A549 (cell line): ENCODE results near the gene MAGI2. TPM values are rescaled to one million over a fixed set of nuclear protein-coding genes. Genes with fewer than 3 reads are reported as not detected.

ENCODE experiments used
- ATAC-seq, 2 experiments: fragments of 200-7000 bp in 1 of 2; fragments of >200 bp in 1 of 2; cut with Nextera tagmentation in 1 of 2; cut with Tn5 transposase in 1 of 2; 3 replicates each; pipeline versions ENCODE4 v1.8.0 to v1.9.1; 2018 to 2020; ENCODE audit warnings: mild to moderate bottlenecking in 1 of 2, moderate library complexity in 1 of 2
- CTCF ChIA-PET: fragments of 300-600 bp; sonication (Branson Sonifier 250); formaldehyde crosslinking; extraction: SDS; loops from one replicate; lab custom pipeline; 2021; ENCODE audit warnings: antibody characterized with exemption, inconsistent platforms; lab: Yijun Ruan, JAX
- POLR2A ChIA-PET: fragments of 350-600 bp; formaldehyde crosslinking; extraction: SDS; loops from one replicate; lab custom pipeline; 2021; ENCODE audit warnings: antibody characterized with exemption, inconsistent platforms; lab: Yijun Ruan, JAX
- DNase-seq, 2 experiments: peaks; one replicate each; pipeline versions ENCODE4 v3.0.0 to v3.0.0-alpha.2; 2011 to 2016; ENCODE audit warnings: low read depth in 1 of 2, low spot score in 1 of 2
- FAIRE-seq: peaks from 2 replicates; lab custom pipeline; 2011; peaks lifted over from hg19 to GRCh38; lab: Jason Lieb, UNC
- H3K27ac ChIP-seq, 2 experiments: fragments of >200 bp; sonication (Bioruptor Twin); formaldehyde crosslinking; 3 replicates each; pipeline ENCODE4 v1.5.1; 2016 to 2017
- H3K4me1 ChIP-seq: fragments of >200 bp; sonication (Bioruptor Twin); formaldehyde crosslinking; 3 replicates; pipeline ENCODE4 v1.6.1; 2016
- H3K4me2 ChIP-seq: fragments of >200 bp; sonication (Bioruptor Twin); formaldehyde crosslinking; 3 replicates; pipeline ENCODE4 v1.6.1; 2016
- H3K4me3 ChIP-seq: fragments of >200 bp; sonication (Bioruptor Twin); formaldehyde crosslinking; 3 replicates; pipeline ENCODE4 v1.5.1; 2016
- H3K9me3 ChIP-seq: fragments of >200 bp; sonication (Bioruptor Twin); formaldehyde crosslinking; 3 replicates; pipeline ENCODE4 v1.6.1; 2016
- CBX8 ChIP-seq: fragments of 200-600 bp; sonication (generic); IDR thresholded peaks from 2 replicates; pipeline ENCODE4 v1.6.1; 2016
- EHF ChIP-seq: fragments of 250-450 bp; sonication (Bioruptor Pico); IDR thresholded peaks from 2 replicates; pipeline ENCODE4 v1.5.0; 2020; ENCODE audit warnings: mild to moderate bottlenecking
- EHMT2 ChIP-seq: fragments of 200-600 bp; sonication (generic); IDR thresholded peaks from 2 replicates; pipeline ENCODE4 v1.6.1; 2016; ENCODE audit warnings: antibody characterized with exemption, low read depth, mild to moderate bottlenecking, moderate library complexity
- ESRRA ChIP-seq: fragments of 150-350 bp; IDR thresholded peaks from 2 replicates; pipeline ENCODE4 v1.6.1; 2014; ENCODE audit warnings: mild to moderate bottlenecking, low read length, borderline replicate concordance
- FOSB ChIP-seq: fragments of 250-450 bp; sonication (Bioruptor Pico); IDR thresholded peaks from 2 replicates; pipeline ENCODE4 v1.5.0; 2020; ENCODE audit warnings: mild to moderate bottlenecking, moderate library complexity
- HDAC2 ChIP-seq: fragments of 200-600 bp; sonication (generic); IDR thresholded peaks from 2 replicates; pipeline ENCODE4 v1.6.1; 2016
- JUN ChIP-seq, 2 experiments: fragments of >200 bp; sonication (Bioruptor Twin); formaldehyde crosslinking; IDR thresholded peaks; 2 replicates in 1 of 2; 3 replicates in 1 of 2; pipeline ENCODE4 v1.6.1; 2016 to 2017
- MAZ ChIP-seq: fragments of 150-350 bp; IDR thresholded peaks from 2 replicates; pipeline ENCODE4 v1.6.1; 2014; ENCODE audit warnings: antibody characterized with exemption, low read depth, low read length, borderline replicate concordance
- NPAS2 ChIP-seq: fragments of 250-450 bp; sonication (Bioruptor Pico); IDR thresholded peaks from 2 replicates; pipeline ENCODE4 v1.8.0; 2022; ENCODE audit warnings: mild to moderate bottlenecking, moderate library complexity, borderline replicate concordance
- NR3C1 ChIP-seq: fragments of >200 bp; sonication (Bioruptor Twin); formaldehyde crosslinking; IDR thresholded peaks from 3 replicates; pipeline ENCODE4 v1.6.1; 2017
- POLR2A ChIP-seq: IDR thresholded peaks from 2 replicates; pipeline ENCODE4 v1.6.1; 2012; ENCODE audit warnings: mild to moderate bottlenecking, low read length
- RARB ChIP-seq: fragments of 250-450 bp; sonication (Bioruptor Pico); IDR thresholded peaks from 2 replicates; pipeline ENCODE4 v1.8.0; 2021; ENCODE audit warnings: mild to moderate bottlenecking, moderate library complexity
- RCOR1 ChIP-seq: fragments of 150-350 bp; IDR thresholded peaks from 2 replicates; pipeline ENCODE4 v1.6.1; 2014; ENCODE audit warnings: antibody characterized with exemption, low read length, low read depth
- RFX5 ChIP-seq: fragments of 450-650 bp; IDR thresholded peaks from 2 replicates; pipeline ENCODE4 v1.7.1; 2014; ENCODE audit warnings: antibody characterized with exemption, mild to moderate bottlenecking, moderate library complexity
- SMC3 ChIP-seq: fragments of >200 bp; sonication (Bioruptor Twin); formaldehyde crosslinking; IDR thresholded peaks from 3 replicates; pipeline ENCODE4 v1.6.1; 2018; ENCODE audit warnings: inconsistent platforms
- TFCP2L1 ChIP-seq: fragments of 250-450 bp; sonication (Bioruptor Pico); IDR thresholded peaks from 2 replicates; pipeline ENCODE4 v1.5.0; 2021; ENCODE audit warnings: mild to moderate bottlenecking
- TP53 ChIP-seq: fragments of 250-450 bp; sonication (Bioruptor Pico); IDR thresholded peaks from 2 replicates; pipeline ENCODE4 v1.5.0; 2021; ENCODE audit warnings: mild to moderate bottlenecking, moderate library complexity
- ZFP36 ChIP-seq: fragments of 450-650 bp; IDR thresholded peaks from 2 replicates; pipeline ENCODE4 v1.6.1; 2014; ENCODE audit warnings: borderline replicate concordance; ENCODE audit not compliant: partially characterized antibody
- ZNF302 ChIP-seq: fragments of 250-450 bp; sonication (Bioruptor Pico); IDR thresholded peaks from 2 replicates; pipeline ENCODE4 v1.9.0; 2021; ENCODE audit warnings: inconsistent platforms, mild to moderate bottlenecking, moderate library complexity
- WGBS: methylation state at CpG from one replicate; pipeline ENCODE4 v1.1.6; 2017; ENCODE audit errors: missing lambda C conversion rate; 5-methylcytosine and 5-hydroxymethylcytosine counted together
- polyA plus RNA-seq, 4 experiments: library from polyadenylated mRNA; depleted of rRNA in 3 of 4; stranded (reverse); fragments of >200 nt; fragmentation: RNase III in 1 of 4; extraction: RNeasy Plus Mini Kit Qiagen cat#74134 plus additional on column Dnase treatment in 1 of 4; gene quantifications; 2 replicates in 3 of 4; 3 replicates in 1 of 4; pipeline ENCODE4 v1.2.3, GENCODE V29; 2011 to 2017
- TF ChIP-seq, protein P1 (sequence below): IDR thresholded peaks from 2 replicates; pipeline ENCODE4 v1.6.1; 2012; ENCODE audit warnings: low read depth, borderline replicate concordance
- TF ChIP-seq, protein P2 (sequence below): IDR thresholded peaks from 2 replicates; pipeline ENCODE4 v1.6.1; 2012
- TF ChIP-seq, protein P3 (sequence below): fragments of 200-600 bp; sonication (generic); IDR thresholded peaks from 2 replicates; pipeline ENCODE4 v1.6.1; 2016; ENCODE audit warnings: antibody characterized with exemption, mild to moderate bottlenecking, moderate library complexity
- TF ChIP-seq, protein P4 (sequence below): fragments of 450-650 bp; IDR thresholded peaks from 2 replicates; pipeline ENCODE4 v1.6.1; 2014; ENCODE audit warnings: antibody characterized with exemption
- TF ChIP-seq, protein P5 (sequence below): fragments of >200 bp; sonication (Bioruptor Twin); formaldehyde crosslinking; IDR thresholded peaks from 3 replicates; pipeline ENCODE4 v1.6.1; 2016
- TF ChIP-seq, protein P6 (sequence below): fragments of >200 bp; sonication (Bioruptor Twin); formaldehyde crosslinking; IDR thresholded peaks from 3 replicates; pipeline ENCODE4 v1.5.1; 2016
- TF ChIP-seq, protein P7 (sequence below): fragments of 250-450 bp; sonication (Bioruptor Pico); IDR thresholded peaks from 2 replicates; pipeline ENCODE4 v1.5.0; 2020; ENCODE audit warnings: low read depth, mild to moderate bottlenecking, moderate library complexity

Gene MAGI2
- polyA plus RNA-seq, 2 of the 4 experiments (the other 2 are of a cell fraction), result 0.48 to 0.81 TPM

DNA sequence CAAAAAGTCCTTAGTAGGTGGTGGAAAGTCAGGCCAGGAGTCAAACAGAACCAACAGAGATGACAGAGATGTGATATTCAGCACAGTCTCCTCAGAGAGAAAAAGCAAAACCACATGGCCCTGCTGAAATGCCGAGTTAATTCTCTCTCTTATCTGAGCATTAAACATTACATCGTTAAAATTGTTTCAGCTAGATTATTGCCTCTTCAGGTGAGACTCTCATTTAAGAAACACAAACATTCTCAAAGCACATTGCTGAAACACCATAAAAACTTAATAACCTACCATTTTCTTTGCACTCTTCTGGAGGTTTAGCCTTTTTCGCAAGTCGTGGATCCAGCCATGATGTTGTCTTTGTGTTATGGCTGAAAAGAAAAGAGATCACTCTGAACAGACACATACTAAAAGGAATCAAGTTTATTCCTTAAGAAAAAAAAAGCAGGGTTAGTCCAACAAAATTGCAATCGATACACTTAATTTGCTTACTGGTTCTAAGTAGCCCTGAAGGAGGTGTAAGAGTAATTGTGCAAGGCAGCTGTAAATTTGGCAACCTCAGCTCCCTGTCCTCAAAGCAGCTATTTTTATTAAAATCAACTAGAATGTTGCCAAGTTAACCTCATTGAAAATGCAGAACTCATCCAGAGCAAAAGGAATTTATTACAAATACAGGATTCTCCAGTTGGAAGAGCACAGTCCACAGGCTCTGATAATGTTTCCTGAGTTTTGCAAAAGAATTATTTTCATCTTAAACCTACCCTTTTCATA is 963.8 kb downstream of the MAGI2 start:
- no peaks in the 10 kb centered on the region for H3K9me3 ChIP-seq
- no peak overlapping the region for H3K4me2 ChIP-seq
- no peak for TF ChIP-seq SMC3
- TF ChIP-seq TFCP2L1, result no peak
- TF ChIP-seq POLR2A, result no peak
- TF ChIP-seq EHMT2, result no peak
- ChIA-PET CTCF (no interaction called here), POLR2A (no interaction called here)
- no peaks in the 10 kb centered on the region for H3K4me1 ChIP-seq
- DNase-seq (no peak), ATAC-seq (no peak), FAIRE-seq (no peak)
- H3K4me3 ChIP-seq, result no peak overlapping the region
- H3K27ac ChIP-seq, result no peak overlapping the region
- WGBS, result 23% methylated on average over 5 of the region's 5 CpGs

DNA sequence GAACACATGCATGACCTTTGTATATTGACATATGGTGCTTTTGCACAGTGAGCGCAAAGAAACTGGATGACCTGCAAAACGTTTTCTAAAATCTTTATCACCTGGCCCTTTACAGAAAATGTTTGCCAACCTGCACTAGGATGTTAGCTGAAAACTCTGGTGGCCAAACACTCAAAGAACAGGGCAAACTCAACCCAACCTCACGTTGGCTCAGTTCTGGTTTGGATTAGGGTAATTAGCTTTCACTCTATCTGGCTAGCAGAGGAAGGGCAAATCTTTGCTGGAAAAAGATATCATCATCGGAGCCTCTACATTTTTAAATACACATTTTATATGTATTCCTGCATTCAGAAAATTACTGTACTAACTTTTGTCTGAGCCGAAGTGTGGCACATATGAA is 966.0 kb downstream of the MAGI2 start:
- Histone ChIP-seq H3K27ac (no peak overlapping the region), H3K4me3 (no peak overlapping the region), H3K9me3 (no peaks in the 10 kb centered on the region), H3K4me2 (no peak overlapping the region), H3K4me1 (no peaks in the 10 kb centered on the region)
- CTCF ChIA-PET, result interaction anchor here (1.0 kb wide), 1 partner anchor 13 kb away, joined by 3 read pairs; no protein-coding TSS in a partner anchor
- ATAC-seq (no peak), FAIRE-seq (no peak), DNase-seq (no peak)
- 16% methylated on average over 5 of the region's 5 CpGs for WGBS
- POLR2A ChIA-PET, result no interaction called here
- TF ChIP-seq, protein P1, sequence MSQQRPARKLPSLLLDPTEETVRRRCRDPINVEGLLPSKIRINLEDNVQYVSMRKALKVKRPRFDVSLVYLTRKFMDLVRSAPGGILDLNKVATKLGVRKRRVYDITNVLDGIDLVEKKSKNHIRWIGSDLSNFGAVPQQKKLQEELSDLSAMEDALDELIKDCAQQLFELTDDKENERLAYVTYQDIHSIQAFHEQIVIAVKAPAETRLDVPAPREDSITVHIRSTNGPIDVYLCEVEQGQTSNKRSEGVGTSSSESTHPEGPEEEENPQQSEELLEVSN, result no peak
- TF ChIP-seq, protein P2, sequence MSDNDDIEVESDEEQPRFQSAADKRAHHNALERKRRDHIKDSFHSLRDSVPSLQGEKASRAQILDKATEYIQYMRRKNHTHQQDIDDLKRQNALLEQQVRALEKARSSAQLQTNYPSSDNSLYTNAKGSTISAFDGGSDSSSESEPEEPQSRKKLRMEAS, result no peak
- no peak for TF ChIP-seq JUN (IDR thresholded peaks at IDR 0.05)
- no peak for TF ChIP-seq NPAS2
- TF ChIP-seq POLR2A, result no peak
- TF ChIP-seq RARB (CRISPR knock-in tag), result no peak
- TF ChIP-seq NR3C1, result no peak
- no peak for TF ChIP-seq SMC3
- no peak for TF ChIP-seq HDAC2
- TF ChIP-seq, protein P3, sequence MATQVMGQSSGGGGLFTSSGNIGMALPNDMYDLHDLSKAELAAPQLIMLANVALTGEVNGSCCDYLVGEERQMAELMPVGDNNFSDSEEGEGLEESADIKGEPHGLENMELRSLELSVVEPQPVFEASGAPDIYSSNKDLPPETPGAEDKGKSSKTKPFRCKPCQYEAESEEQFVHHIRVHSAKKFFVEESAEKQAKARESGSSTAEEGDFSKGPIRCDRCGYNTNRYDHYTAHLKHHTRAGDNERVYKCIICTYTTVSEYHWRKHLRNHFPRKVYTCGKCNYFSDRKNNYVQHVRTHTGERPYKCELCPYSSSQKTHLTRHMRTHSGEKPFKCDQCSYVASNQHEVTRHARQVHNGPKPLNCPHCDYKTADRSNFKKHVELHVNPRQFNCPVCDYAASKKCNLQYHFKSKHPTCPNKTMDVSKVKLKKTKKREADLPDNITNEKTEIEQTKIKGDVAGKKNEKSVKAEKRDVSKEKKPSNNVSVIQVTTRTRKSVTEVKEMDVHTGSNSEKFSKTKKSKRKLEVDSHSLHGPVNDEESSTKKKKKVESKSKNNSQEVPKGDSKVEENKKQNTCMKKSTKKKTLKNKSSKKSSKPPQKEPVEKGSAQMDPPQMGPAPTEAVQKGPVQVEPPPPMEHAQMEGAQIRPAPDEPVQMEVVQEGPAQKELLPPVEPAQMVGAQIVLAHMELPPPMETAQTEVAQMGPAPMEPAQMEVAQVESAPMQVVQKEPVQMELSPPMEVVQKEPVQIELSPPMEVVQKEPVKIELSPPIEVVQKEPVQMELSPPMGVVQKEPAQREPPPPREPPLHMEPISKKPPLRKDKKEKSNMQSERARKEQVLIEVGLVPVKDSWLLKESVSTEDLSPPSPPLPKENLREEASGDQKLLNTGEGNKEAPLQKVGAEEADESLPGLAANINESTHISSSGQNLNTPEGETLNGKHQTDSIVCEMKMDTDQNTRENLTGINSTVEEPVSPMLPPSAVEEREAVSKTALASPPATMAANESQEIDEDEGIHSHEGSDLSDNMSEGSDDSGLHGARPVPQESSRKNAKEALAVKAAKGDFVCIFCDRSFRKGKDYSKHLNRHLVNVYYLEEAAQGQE, result no peak
- no peak for TF ChIP-seq CBX8
- TF ChIP-seq, all 56 proteins: peak for 0

DNA sequence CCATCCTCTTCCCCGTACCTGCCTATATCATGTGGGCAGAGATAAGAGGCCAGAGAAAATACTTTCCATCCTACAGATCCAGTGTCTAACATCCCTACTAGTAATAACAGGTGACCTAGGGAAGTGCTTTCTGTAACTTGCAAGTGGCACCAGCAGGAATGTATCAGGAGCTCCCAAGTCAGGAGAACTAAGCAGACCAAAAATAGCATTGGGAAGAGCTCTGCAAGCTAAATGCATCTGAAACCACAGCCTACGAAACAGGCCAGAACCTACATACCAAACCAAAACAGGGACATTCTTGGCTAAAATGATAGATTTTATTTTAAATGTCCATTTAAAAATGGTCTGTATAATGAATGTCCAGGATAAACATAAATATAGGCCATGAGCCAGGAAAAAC is 974.1 kb downstream of the MAGI2 start:
- Histone ChIP-seq H3K4me2 (no peak overlapping the region), H3K9me3 (no peaks in the 10 kb centered on the region), H3K4me1 (no peaks in the 10 kb centered on the region), H3K4me3 (no peak overlapping the region), H3K27ac (no peak overlapping the region)
- ATAC-seq (no peak), DNase-seq (no peak), FAIRE-seq (no peak)
- POLR2A ChIA-PET, result no interaction called here
- 13% methylated on average over 2 of the region's 2 CpGs for WGBS
- CTCF ChIA-PET, result no interaction called here
- TF ChIP-seq EHF (CRISPR knock-in tag) (no peak), NPAS2 (no peak), JUN (IDR thresholded peaks at IDR 0.05) (no peak), FOSB (no peak), ZNF302 (CRISPR knock-in tag) (no peak), TFCP2L1 (no peak), MAZ (no peak), ZFP36 (no peak), TP53 (no peak), RCOR1 (no peak), RFX5 (no peak), ESRRA (no peak)
- TF ChIP-seq, protein P4, sequence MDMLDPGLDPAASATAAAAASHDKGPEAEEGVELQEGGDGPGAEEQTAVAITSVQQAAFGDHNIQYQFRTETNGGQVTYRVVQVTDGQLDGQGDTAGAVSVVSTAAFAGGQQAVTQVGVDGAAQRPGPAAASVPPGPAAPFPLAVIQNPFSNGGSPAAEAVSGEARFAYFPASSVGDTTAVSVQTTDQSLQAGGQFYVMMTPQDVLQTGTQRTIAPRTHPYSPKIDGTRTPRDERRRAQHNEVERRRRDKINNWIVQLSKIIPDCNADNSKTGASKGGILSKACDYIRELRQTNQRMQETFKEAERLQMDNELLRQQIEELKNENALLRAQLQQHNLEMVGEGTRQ, result no peak
- TF ChIP-seq, protein P5, sequence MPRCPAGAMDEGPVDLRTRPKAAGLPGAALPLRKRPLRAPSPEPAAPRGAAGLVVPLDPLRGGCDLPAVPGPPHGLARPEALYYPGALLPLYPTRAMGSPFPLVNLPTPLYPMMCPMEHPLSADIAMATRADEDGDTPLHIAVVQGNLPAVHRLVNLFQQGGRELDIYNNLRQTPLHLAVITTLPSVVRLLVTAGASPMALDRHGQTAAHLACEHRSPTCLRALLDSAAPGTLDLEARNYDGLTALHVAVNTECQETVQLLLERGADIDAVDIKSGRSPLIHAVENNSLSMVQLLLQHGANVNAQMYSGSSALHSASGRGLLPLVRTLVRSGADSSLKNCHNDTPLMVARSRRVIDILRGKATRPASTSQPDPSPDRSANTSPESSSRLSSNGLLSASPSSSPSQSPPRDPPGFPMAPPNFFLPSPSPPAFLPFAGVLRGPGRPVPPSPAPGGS, result no peak
- TF ChIP-seq, protein P6, sequence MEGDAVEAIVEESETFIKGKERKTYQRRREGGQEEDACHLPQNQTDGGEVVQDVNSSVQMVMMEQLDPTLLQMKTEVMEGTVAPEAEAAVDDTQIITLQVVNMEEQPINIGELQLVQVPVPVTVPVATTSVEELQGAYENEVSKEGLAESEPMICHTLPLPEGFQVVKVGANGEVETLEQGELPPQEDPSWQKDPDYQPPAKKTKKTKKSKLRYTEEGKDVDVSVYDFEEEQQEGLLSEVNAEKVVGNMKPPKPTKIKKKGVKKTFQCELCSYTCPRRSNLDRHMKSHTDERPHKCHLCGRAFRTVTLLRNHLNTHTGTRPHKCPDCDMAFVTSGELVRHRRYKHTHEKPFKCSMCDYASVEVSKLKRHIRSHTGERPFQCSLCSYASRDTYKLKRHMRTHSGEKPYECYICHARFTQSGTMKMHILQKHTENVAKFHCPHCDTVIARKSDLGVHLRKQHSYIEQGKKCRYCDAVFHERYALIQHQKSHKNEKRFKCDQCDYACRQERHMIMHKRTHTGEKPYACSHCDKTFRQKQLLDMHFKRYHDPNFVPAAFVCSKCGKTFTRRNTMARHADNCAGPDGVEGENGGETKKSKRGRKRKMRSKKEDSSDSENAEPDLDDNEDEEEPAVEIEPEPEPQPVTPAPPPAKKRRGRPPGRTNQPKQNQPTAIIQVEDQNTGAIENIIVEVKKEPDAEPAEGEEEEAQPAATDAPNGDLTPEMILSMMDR, result no peak
- TF ChIP-seq, protein P7, sequence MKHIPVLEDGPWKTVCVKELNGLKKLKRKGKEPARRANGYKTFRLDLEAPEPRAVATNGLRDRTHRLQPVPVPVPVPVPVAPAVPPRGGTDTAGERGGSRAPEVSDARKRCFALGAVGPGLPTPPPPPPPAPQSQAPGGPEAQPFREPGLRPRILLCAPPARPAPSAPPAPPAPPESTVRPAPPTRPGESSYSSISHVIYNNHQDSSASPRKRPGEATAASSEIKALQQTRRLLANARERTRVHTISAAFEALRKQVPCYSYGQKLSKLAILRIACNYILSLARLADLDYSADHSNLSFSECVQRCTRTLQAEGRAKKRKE (CRISPR knock-in tag), result no peak
